Measurements from ENCODE around the gene LCN6. TPM values are rescaled to one million over a fixed set of nuclear protein-coding genes. Genes with fewer than 3 reads are reported as not detected.
A peak's percentile ranks its signal among the peaks of the same experiment; 100 is the strongest.

Gene LCN6
- total and polyA plus RNA-seq, 2 donors (not counting 1 experiment from before 2014, with no cell fraction given) = 0.18 TPM; not detected in 1

GRCh38 chr9:136742591-136743391 lies 5.5 kb downstream of the LCN6 start, which contains the start of gene LCN10:
Gene LCN10 (minus strand): TSS chr9:136742940. CDS start chr9:136742903, 37 bp downstream.
- H3K27me3 ChIP-seq (replicated peaks in 1 of 4; ENCODE audit: control extremely low read depth in 1 of 4, control insufficient read depth in 3 of 4, insufficient read depth in 4 of 4, low read length in 3 of 4) = no peaks in the 10 kb centered on the region
- intact Hi-C loops (cut with micrococcal nuclease) = loop anchor here (2.0 kb wide), 1 partner anchor 16 kb away; the partner anchor contains the start of gene LCN8
- peak; percentile 5 for ATAC-seq (ENCODE audit: low read depth)
- H3K9me3 ChIP-seq (ENCODE audit: control extremely low read depth in 1 of 3, control insufficient read depth in 2 of 3, insufficient read depth in 1 of 3, low read length in 2 of 3) = no peaks in the 10 kb centered on the region
- H3K27ac Mint-ChIP-seq = peak within 1 kb of the TSS; percentile 94
- H3K79me2 ChIP-seq (ENCODE audit: control insufficient read depth, insufficient read depth, low read length) = peaks cover 36% of the 10 kb centered on the region
- H3K9me3 Mint-ChIP-seq (ENCODE audit: insufficient read depth) = no peaks in the 10 kb centered on the region
- peak within 1 kb of the TSS; percentile 91 for H3K4me2 ChIP-seq (replicated peaks; ENCODE audit: low read depth, low read length, poor library complexity, severe bottlenecking)
- H3K4me1 ChIP-seq (ENCODE audit: control insufficient read depth in 2 of 2, insufficient read depth in 2 of 2, low read length in 2 of 2) = peaks cover 26 to 55% of the 10 kb centered on the region in 2 donors
- H3K27me3 Mint-ChIP-seq = no peaks in the 10 kb centered on the region
- H3K36me3 ChIP-seq (replicated peaks in 1 of 2; ENCODE audit: control extremely low read depth in 1 of 2, control insufficient read depth in 1 of 2, extremely low read depth in 1 of 2, insufficient read depth in 2 of 2, low read length in 1 of 2) = peaks cover 0 to 19% of the 10 kb centered on the region in 2 experiments
- peaks cover 32% of the 10 kb centered on the region for H4K20me1 ChIP-seq (ENCODE audit: control insufficient read depth, insufficient read depth, low read length, poor library complexity, severe bottlenecking)
- H2AFZ ChIP-seq (ENCODE audit: insufficient read depth, low read depth, low read length, poor library complexity, severe bottlenecking) = peak within 1 kb of the TSS; percentile 80
- H3K4me3 Mint-ChIP-seq = peak within 1 kb of the TSS; percentile 91
- DNase-seq = no peak
- H3K4me3 ChIP-seq (ENCODE audit: control extremely low read depth in 1 of 5, extremely low read depth in 1 of 5, insufficient read depth in 1 of 5, low read depth in 2 of 5, low read length in 4 of 5) = peak within 1 kb of the TSS; percentile 31 to 97 (median 77)
- no peak for TF ChIP-seq EZH2 (IDR thresholded peaks at IDR 0.05; ENCODE audit: borderline replicate concordance, insufficient read depth, low read depth, low read length, poor library complexity, severe bottlenecking)
- TF ChIP-seq, protein P1, sequence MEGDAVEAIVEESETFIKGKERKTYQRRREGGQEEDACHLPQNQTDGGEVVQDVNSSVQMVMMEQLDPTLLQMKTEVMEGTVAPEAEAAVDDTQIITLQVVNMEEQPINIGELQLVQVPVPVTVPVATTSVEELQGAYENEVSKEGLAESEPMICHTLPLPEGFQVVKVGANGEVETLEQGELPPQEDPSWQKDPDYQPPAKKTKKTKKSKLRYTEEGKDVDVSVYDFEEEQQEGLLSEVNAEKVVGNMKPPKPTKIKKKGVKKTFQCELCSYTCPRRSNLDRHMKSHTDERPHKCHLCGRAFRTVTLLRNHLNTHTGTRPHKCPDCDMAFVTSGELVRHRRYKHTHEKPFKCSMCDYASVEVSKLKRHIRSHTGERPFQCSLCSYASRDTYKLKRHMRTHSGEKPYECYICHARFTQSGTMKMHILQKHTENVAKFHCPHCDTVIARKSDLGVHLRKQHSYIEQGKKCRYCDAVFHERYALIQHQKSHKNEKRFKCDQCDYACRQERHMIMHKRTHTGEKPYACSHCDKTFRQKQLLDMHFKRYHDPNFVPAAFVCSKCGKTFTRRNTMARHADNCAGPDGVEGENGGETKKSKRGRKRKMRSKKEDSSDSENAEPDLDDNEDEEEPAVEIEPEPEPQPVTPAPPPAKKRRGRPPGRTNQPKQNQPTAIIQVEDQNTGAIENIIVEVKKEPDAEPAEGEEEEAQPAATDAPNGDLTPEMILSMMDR (IDR thresholded peaks at IDR 0.05) = no peak
- H3K27ac ChIP-seq (ENCODE audit: low read length in 2 of 2) = peak within 1 kb of the TSS; percentile 82 to 83
- H3K4me1 Mint-ChIP-seq = peaks cover 47% of the 10 kb centered on the region
- H3K9ac ChIP-seq (ENCODE audit: low read length) = peak within 1 kb of the TSS; percentile 94
- ChIA-PET CTCF (interaction anchor here (0.6 to 3.9 kb wide), 7 partner anchors 14 to 341 kb away, joined by 3 to 46 read pairs (median 9); partner anchors contain the start of gene LCN8), POLR2A (interaction anchor here (0.6 to 3.4 kb wide), 5 partner anchors 12 to 385 kb away, joined by 3 to 53 read pairs (median 9); partner anchors contain the start of gene LCN8)
- WGBS (ENCODE audit: insufficient coverage) = 57% methylated on average over 15 of the region's 25 CpGs
